T1000 (cell line): ENCODE measurements around the gene KRT2.

ENCODE experiments used
- DNase-seq: peaks from one replicate; lab custom pipeline; 2025; ENCODE audit warnings: mixed read lengths; lab: John Stamatoyannopoulos, UW

Gene KRT2

GRCh38 chr12:52637299-52637698, 14.7 kb downstream of the KRT2 start:
- DNase-seq: no peak

- DNase-seq: no peak
These were observed 15.3 kb downstream of the KRT2 start for GRCh38 chr12:52636592-52637258.

- DNase-seq: no peak
These were observed 15.8 kb downstream of the KRT2 start for GRCh38 chr12:52636189-52636588.

DNA sequence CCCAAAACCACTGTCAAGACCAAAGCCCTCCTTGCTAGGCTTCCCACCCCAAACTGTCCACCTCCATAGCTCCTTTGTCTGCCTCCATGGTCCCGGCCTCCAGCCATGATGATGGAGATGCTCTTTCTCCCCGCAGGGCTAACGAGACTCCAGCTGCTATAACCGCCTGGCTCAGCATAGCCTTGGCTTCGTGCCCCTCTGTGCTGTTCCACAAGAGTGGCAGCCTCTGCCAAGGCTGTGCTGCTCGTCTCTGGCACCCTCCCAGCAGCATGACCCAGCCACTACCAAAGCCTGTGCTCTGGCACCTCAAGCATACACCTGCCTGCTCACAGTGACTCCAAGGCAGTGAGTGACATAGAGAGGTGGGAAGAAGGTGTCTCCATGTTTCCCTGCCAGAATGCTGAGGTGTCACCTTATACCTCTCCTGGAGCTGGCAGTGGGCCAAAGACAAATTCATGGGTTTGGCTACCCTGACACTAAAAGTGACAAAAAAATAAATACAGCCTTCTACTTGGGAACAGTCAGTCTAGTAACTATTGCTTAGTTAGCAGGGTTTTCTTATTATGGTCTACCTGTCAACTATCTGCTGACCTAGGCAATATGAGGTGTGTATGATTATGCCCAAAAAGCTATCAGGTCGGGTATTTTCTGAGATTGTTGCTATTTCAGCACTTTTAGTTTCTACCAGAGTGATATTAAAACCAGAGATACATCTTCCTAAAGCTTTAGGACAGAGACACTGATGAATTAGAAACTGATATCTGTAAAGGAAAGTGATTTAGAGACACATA, 17.6 kb downstream of the KRT2 start:
- DNase-seq: no peak

DNA sequence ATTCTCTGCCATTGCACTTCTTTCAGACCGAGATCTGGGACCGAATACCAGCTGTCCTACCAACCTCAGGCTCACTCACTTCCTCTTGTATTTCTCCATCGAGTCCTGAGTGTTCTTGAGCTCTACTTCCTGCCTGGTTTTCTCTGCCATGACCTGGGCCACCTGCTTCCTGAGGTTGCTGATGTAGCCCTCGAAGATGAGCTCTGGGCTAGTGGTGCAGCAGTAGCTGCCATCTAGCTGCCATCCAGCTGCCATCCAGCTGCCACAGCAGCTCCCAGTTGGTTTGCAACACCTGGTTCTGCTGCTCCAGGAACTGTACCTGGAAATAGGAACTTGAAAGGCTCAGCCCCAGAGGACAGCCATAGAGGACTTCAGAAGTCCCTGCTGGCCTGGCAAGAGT, 18.6 kb downstream of the KRT2 start:
- DNase-seq: no peak

DNA sequence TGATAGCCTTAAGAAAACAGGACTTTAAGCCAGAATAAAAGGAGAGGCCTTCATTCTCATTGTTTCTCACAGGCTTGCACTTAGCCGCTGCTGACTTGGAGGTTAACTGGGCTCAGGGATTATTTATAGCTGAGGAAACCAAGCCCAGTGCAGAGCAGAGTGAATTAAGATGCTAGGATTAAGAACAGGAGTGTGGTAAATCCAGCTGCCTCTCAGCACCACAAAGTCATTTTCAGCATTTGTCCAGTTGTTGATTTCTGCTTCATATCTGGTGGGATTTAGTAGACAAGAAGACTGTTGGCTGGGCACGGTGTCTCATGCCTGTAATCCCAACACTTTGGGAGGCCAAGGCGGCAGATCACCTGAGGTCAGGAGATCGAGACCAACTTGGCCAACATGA, 19.4 kb downstream of the KRT2 start:
- DNase-seq: no peak

- DNase-seq: no peak
These were observed 20.1 kb downstream of the KRT2 start for GRCh38 chr12:52631676-52632459.

- no peak for DNase-seq
These were observed 20.7 kb downstream of the KRT2 start for GRCh38 chr12:52631264-52631663.

- DNase-seq: no peak
These were observed 21.3 kb downstream of the KRT2 start for GRCh38 chr12:52630599-52631200.

- DNase-seq: no peak
These were observed 22.0 kb downstream of the KRT2 start for GRCh38 chr12:52630008-52630500.

GRCh38 chr12:52629281-52630007, 22.6 kb downstream of the KRT2 start:
- no peak for DNase-seq

DNA sequence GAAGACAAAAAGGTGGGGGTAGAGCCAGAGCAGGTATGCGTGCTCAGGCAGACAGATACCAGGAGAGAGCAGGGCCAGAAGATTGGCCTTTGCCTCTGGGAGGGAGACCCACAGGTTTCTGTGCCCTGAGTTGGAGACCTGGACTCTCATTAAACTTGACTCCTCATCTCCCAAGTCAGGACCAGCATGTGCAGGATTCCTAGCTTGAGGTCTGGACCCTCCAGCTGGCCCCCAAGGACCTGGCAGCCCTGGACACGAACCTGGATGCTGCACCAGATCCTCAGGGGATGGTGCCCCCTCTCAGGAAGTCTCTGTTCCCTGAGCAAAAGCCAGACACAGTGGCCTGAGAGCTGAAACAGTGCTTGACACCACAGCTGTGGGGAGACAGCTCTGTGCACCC, 23.2 kb downstream of the KRT2 start:
- no peak for DNase-seq

GRCh38 chr12:52628111-52628507, 23.9 kb downstream of the KRT2 start:
- no peak for DNase-seq

DNA sequence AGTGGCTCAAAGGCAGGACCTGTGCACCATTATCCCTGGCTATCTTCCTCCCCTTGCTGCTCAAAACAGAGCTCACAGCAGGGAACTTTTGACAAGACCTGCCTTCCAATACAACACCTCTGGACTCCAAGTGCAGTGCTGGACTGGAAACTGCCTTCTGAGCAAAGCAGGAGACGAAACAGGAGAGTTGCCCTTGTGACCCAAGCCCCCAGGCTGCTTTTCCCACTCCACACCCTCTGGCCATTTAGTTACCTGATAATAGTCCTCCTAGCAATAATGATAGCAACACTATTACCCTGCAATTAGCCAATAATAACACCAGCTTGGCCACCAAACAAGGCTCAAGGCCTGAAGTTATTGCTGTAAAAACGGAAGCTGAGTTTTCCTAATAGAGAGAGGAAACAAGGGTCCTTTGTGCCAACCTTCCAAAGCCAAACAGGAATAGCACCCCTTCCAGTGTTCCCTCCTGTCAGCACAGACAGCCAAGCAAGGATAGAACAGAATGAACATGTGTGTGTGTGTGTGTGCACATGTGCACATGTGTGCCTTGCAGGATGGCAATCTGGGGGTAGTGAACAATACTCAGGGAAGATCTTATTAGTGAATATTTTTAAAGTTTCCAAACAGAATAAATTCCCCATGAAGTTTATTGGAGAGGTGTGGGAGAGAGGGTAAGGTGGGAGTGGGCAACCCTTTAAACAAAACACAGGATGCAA, 24.5 kb downstream of the KRT2 start:
- DNase-seq: no peak

GRCh38 chr12:52622349-52622748, 29.7 kb downstream of the KRT2 start:
- DNase-seq: no peak

- no peak for DNase-seq
These were observed 33.1 kb downstream of the KRT2 start for GRCh38 chr12:52618866-52619265.

- DNase-seq: no peak
These were observed 33.8 kb downstream of the KRT2 start, which contains the start of gene KRT73 for GRCh38 chr12:52618216-52618615. Gene KRT73 (minus strand): TSS chr12:52618559. CDS start chr12:52618524, 35 bp downstream.

DNA sequence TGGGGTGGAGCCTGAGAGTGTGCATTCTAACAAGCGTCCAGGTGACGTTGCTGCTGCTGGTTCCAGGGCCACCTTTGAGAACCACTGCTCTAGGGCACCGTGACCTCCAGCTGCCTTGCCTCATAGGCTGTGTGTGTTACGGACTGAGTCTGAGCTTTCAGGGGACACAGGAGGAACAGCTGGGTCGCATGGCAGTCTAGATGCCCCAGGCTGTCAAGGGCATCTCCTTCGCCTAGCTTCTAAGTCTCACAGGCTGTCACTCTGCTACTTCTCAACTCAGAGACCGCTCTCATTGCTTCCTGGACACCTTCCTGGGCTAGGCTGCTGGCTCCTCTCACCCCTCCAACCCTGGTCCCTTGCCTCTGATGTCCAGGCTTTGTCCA, 34.6 kb downstream of the KRT2 start:
- no peak for DNase-seq

DNA sequence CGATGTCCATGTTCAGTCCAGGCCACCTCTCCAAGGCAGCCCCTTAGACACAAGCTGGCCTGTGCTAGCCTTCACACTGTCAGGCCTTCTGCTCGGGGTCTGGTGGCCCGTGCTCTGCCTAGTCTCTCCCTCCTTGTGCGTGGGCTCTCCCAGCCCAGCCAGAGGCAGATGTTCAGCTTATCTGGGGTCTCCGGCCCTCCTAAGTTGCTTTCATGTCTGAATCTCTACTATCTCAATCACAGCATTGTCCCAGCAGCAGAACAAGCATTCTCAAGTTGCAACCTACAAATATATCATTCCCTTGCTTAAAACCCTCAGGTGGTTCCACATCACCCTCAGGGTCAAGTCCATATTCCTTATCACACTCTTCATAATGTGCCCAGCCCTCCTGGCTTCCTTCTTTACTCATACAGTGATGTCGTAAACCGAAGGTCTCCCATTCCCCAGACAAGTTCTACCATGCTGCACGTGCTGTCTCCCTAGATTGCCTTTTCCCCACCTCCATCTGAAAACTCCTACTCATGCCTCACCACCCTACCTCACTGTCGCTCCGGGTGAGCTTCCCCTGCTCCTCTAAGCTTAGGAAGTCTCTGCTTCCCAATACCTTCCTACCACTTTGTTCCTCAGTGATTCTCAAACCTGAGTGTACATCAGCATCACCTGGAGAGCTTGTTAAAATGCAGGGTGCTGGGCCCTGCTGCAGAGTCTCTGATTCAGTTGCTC, 35.2 kb downstream of the KRT2 start:
- no peak for DNase-seq

GRCh38 chr12:52615912-52616311, 36.1 kb downstream of the KRT2 start:
- DNase-seq: no peak
